Endothelial cell (in vitro differentiated cells): Measurements from ENCODE around the gene CA11. TPM values are rescaled to one million over a fixed set of nuclear protein-coding genes. Genes with fewer than 3 reads are reported as not detected.

Experiments used
- DNase-seq: peaks from one replicate; pipeline ENCODE4 v3.0.0; 2021; ENCODE audit warnings: low spot score
- H3K27ac Mint-ChIP-seq: one replicate; pipeline ENCODE4 v1.8.0; 2021; ENCODE audit warnings: mixed read lengths, inconsistent platforms; ENCODE audit not compliant: unreplicated experiment
- H3K27me3 Mint-ChIP-seq: one replicate; pipeline ENCODE4 v1.8.0; 2021; ENCODE audit warnings: mild to moderate bottlenecking, moderate library complexity, mixed read lengths, inconsistent platforms; ENCODE audit not compliant: unreplicated experiment
- H3K36me3 Mint-ChIP-seq: one replicate; pipeline ENCODE4 v1.8.0; 2021; ENCODE audit warnings: mild to moderate bottlenecking, low read depth, mixed read lengths, inconsistent platforms; ENCODE audit not compliant: unreplicated experiment
- H3K4me1 Mint-ChIP-seq: one replicate; pipeline ENCODE4 v1.8.0; 2021; ENCODE audit warnings: mild to moderate bottlenecking, mixed read lengths, inconsistent platforms; ENCODE audit not compliant: unreplicated experiment
- H3K4me3 Mint-ChIP-seq: one replicate; pipeline ENCODE4 v1.8.0; 2021; ENCODE audit warnings: mild to moderate bottlenecking, mixed read lengths, inconsistent platforms; ENCODE audit not compliant: unreplicated experiment
- H3K9me3 Mint-ChIP-seq: one replicate; pipeline ENCODE4 v1.8.0; 2021; ENCODE audit warnings: mixed read lengths, inconsistent platforms; ENCODE audit not compliant: unreplicated experiment
- CTCF ChIP-seq: fragments of 200-600 bp; sonication (generic); IDR thresholded peaks from one replicate; pipeline ENCODE4 v1.5.0; 2021; ENCODE audit warnings: antibody characterized with exemption; ENCODE audit not compliant: unreplicated experiment
- total RNA-seq: library from RNA; stranded (reverse); fragmentation: NEBNext Ultra II Directional; extraction: Animal tissue kit (Norgen Biotek cat#: 25700); gene quantifications from one replicate; pipeline ENCODE4 v1.2.1, GENCODE V29; 2021; ENCODE audit not compliant: unreplicated experiment

The CA11 gene
- total RNA-seq, 1 donor from 2014 or later, result 11.9 TPM

GRCh38 chr19:48669903-48670668, 24.1 kb upstream of the CA11 start:
- Mint-ChIP-seq H3K36me3 (peaks cover 5% of the 10 kb centered on the region), H3K4me3 (peak overlapping the region; percentile 74), H3K27ac (no peak overlapping the region), H3K27me3 (peaks cover 16% of the 10 kb centered on the region), H3K4me1 (peaks cover 4% of the 10 kb centered on the region), H3K9me3 (no peaks in the 10 kb centered on the region)
- TF ChIP-seq CTCF, result no peak
- no peak for DNase-seq

- Mint-ChIP-seq H3K4me1 (peaks cover 4% of the 10 kb centered on the region), H3K27ac (no peak overlapping the region), H3K27me3 (peaks cover 14% of the 10 kb centered on the region), H3K4me3 (no peak overlapping the region), H3K36me3 (peaks cover 5% of the 10 kb centered on the region), H3K9me3 (no peaks in the 10 kb centered on the region)
- TF ChIP-seq CTCF, result no peak
- DNase-seq, result no peak
These were observed 22.8 kb upstream of the CA11 start for GRCh38 chr19:48668761-48669160.

GRCh38 chr19:48668332-48668731, 22.3 kb upstream of the CA11 start:
- H3K4me1 Mint-ChIP-seq, result peaks cover 4% of the 10 kb centered on the region
- no peak for TF ChIP-seq CTCF
- peaks cover 5% of the 10 kb centered on the region for H3K36me3 Mint-ChIP-seq
- peaks cover 13% of the 10 kb centered on the region for H3K27me3 Mint-ChIP-seq
- no peak overlapping the region for H3K27ac Mint-ChIP-seq
- no peak overlapping the region for H3K4me3 Mint-ChIP-seq
- H3K9me3 Mint-ChIP-seq, result no peaks in the 10 kb centered on the region
- DNase-seq, result no peak

- Mint-ChIP-seq H3K27ac (no peak overlapping the region), H3K4me1 (peaks cover 4% of the 10 kb centered on the region), H3K36me3 (peaks cover 5% of the 10 kb centered on the region), H3K4me3 (no peak overlapping the region), H3K9me3 (no peaks in the 10 kb centered on the region), H3K27me3 (peaks cover 13% of the 10 kb centered on the region)
- DNase-seq, result no peak
- no peak for TF ChIP-seq CTCF
These were observed 19.8 kb upstream of the CA11 start for GRCh38 chr19:48665786-48666185.

- TF ChIP-seq CTCF, result no peak
- no peak for DNase-seq
- H3K4me1 Mint-ChIP-seq, result peaks cover under 1% of the 10 kb centered on the region
- H3K27me3 Mint-ChIP-seq, result peaks cover 9% of the 10 kb centered on the region
- H3K27ac Mint-ChIP-seq, result no peak overlapping the region
- H3K36me3 Mint-ChIP-seq, result peaks cover under 1% of the 10 kb centered on the region
- H3K9me3 Mint-ChIP-seq, result no peaks in the 10 kb centered on the region
- no peak overlapping the region for H3K4me3 Mint-ChIP-seq
These were observed 18.5 kb upstream of the CA11 start for GRCh38 chr19:48664476-48664875.
